Endothelial cell of umbilical vein (primary cell): ENCODE results near the gene PRKG1. TPM values are rescaled to one million over a fixed set of nuclear protein-coding genes. Genes with fewer than 3 reads are reported as not detected.

Experiments
- BruUV-seq: library from RNA; stranded (reverse); fragments of 400-500 nt; replicated peaks from 2 replicates; lab custom pipeline; 2021; lab: Mats Ljungman, UMichigan
- CTCF ChIA-PET: fragments of 300-600, 350-600 bp; sonication (Branson Sonifier 250); formaldehyde crosslinking; loops from one replicate; lab custom pipeline; 2021; ENCODE audit warnings: antibody characterized with exemption, inconsistent platforms; lab: Charles Lee
- POLR2A ChIA-PET: fragments of 300-600, 350-600 bp; sonication (Branson Sonifier 250); formaldehyde crosslinking; loops from one replicate; lab custom pipeline; 2021; ENCODE audit warnings: antibody characterized with exemption, inconsistent platforms; lab: Charles Lee
- DNase-seq: peaks from one replicate; pipeline ENCODE4 v3.0.0-alpha.2; 2011; ENCODE audit warnings: low read depth, low spot score
- FAIRE-seq: peaks from 2 replicates; lab custom pipeline; 2011; peaks lifted over from hg19 to GRCh38; lab: Jason Lieb, UNC
- H2AFZ ChIP-seq: 2 replicates; pipeline ENCODE4 v1.6.0; 2012; ENCODE audit warnings: low read depth, low read length, control low read depth, inconsistent platforms
- H3K27ac ChIP-seq: 2 replicates; pipeline ENCODE4 v1.5.1; 2011; ENCODE audit warnings: low read depth, mild to moderate bottlenecking, control low read depth, low read length, moderate library complexity; ENCODE audit not compliant: insufficient read depth
- H3K27me3 ChIP-seq, 2 experiments: 2 replicates each; pipeline versions ENCODE4 v1.6.0 to v1.6.1; 2011; ENCODE audit warnings: low read length in 2 of 2, mixed read lengths in 1 of 2; ENCODE audit not compliant: control insufficient read depth in 2 of 2, insufficient read depth in 2 of 2
- H3K36me3 ChIP-seq, 2 experiments: 2 replicates in 1 of 2; 3 replicates in 1 of 2; pipeline ENCODE4 v1.5.1; 2011; ENCODE audit warnings: low read length in 2 of 2, mild to moderate bottlenecking in 1 of 2, moderate library complexity in 1 of 2; ENCODE audit not compliant: control insufficient read depth in 2 of 2, insufficient read depth in 2 of 2; ENCODE audit errors: extremely low read depth in 1 of 2
- H3K4me1 ChIP-seq: 3 replicates; pipeline ENCODE4 v1.5.1; 2011; ENCODE audit warnings: mild to moderate bottlenecking, low read length; ENCODE audit not compliant: control insufficient read depth, insufficient read depth; ENCODE audit errors: extremely low read depth
- H3K4me2 ChIP-seq: 2 replicates; pipeline ENCODE4 v1.6.1; 2011; ENCODE audit warnings: low read length, control low read depth, mixed read lengths; ENCODE audit not compliant: insufficient read depth
- H3K4me3 ChIP-seq, 3 experiments: fragments of 200-600 bp in 1 of 3; sonication (generic), shearing (Covaris generic) in 1 of 3; replicated peaks in 1 of 3; 2 replicates each; pipeline ENCODE4 v1.5.1; 2011 to 2016; ENCODE audit warnings: control low read depth in 3 of 3, low read length in 3 of 3, mild to moderate bottlenecking in 2 of 3, inconsistent platforms in 1 of 3, low read depth in 1 of 3, moderate library complexity in 1 of 3; ENCODE audit not compliant: insufficient read depth in 1 of 3
- H3K79me2 ChIP-seq: 2 replicates; pipeline ENCODE4 v1.6.0; 2012; ENCODE audit warnings: low read length, inconsistent platforms; ENCODE audit not compliant: control insufficient read depth, insufficient read depth
- H3K9ac ChIP-seq: replicated peaks from 2 replicates; pipeline ENCODE3; 2011; ENCODE audit warnings: low read length, control low read depth; ENCODE audit not compliant: insufficient read depth; ENCODE audit errors: extremely low read depth
- H3K9me1 ChIP-seq: replicated peaks from 3 replicates; pipeline ENCODE4 v1.6.0; 2011; ENCODE audit warnings: mild to moderate bottlenecking, low read length; ENCODE audit not compliant: control insufficient read depth, insufficient read depth; ENCODE audit errors: extremely low read depth
- H3K9me3 ChIP-seq: replicated peaks from 2 replicates; pipeline ENCODE4 v1.5.1; 2012; ENCODE audit warnings: low read length, inconsistent platforms; ENCODE audit not compliant: control insufficient read depth, insufficient read depth
- H4K20me1 ChIP-seq: replicated peaks from 2 replicates; pipeline ENCODE3; 2011; ENCODE audit warnings: mild to moderate bottlenecking, low read length; ENCODE audit not compliant: control insufficient read depth, insufficient read depth; ENCODE audit errors: extremely low read depth
- EZH2 ChIP-seq: IDR thresholded peaks from 2 replicates; pipeline ENCODE4 v1.6.1; 2012; ENCODE audit warnings: borderline replicate concordance, low read depth, mild to moderate bottlenecking, moderate library complexity, low read length, inconsistent platforms; ENCODE audit not compliant: severe bottlenecking
- FOS ChIP-seq: IDR thresholded peaks from 2 replicates; pipeline ENCODE4 v1.6.1; 2011; ENCODE audit warnings: mild to moderate bottlenecking, low read length, moderate library complexity, borderline replicate concordance; ENCODE audit not compliant: insufficient read depth
- GATA2 ChIP-seq: IDR thresholded peaks from 2 replicates; pipeline ENCODE4 v1.7.0; 2011; ENCODE audit warnings: low read depth, mild to moderate bottlenecking, moderate library complexity, mixed read lengths, low read length; ENCODE audit not compliant: insufficient read length, insufficient read depth
- JUN ChIP-seq: IDR thresholded peaks from 2 replicates; pipeline ENCODE4 v1.6.1; 2011; ENCODE audit warnings: borderline replicate concordance, low read depth; ENCODE audit not compliant: insufficient read length, insufficient read depth
- MYC ChIP-seq: IDR thresholded peaks from one replicate; pipeline ENCODE4 v1.6.1; 2011; ENCODE audit warnings: mild to moderate bottlenecking, low read depth, low read length
- POLR2A ChIP-seq: IDR thresholded peaks from 2 replicates; pipeline ENCODE4 v1.6.1; 2012; ENCODE audit warnings: low read depth, mild to moderate bottlenecking, control low read depth, low read length
- POLR2AphosphoS5 ChIP-seq: IDR thresholded peaks from 2 replicates; pipeline ENCODE4 v1.6.1; 2012; ENCODE audit warnings: low read depth, mild to moderate bottlenecking, control low read depth, low read length, moderate library complexity; ENCODE audit not compliant: insufficient read depth
- dilution Hi-C: fragments of 300-500 bp; cut with MboI; formaldehyde crosslinking; loops from one replicate; pipeline ENCODE4 v1.15.0; 2019; ENCODE audit warnings: low sequenced_read_pairs; ENCODE audit not compliant: extremely low pct_ligation_motif_present
- intact Hi-C: fragments of 100-400 bp; cut with micrococcal nuclease; formaldehyde crosslinking; loops from one replicate; pipeline ENCODE4 v1.10.0; 2022
- polyA plus RNA-seq, 4 experiments: library from polyadenylated mRNA; depleted of rRNA in 3 of 4; stranded (reverse) in 3 of 4; unstranded in 1 of 4; fragments of >200 nt; gene quantifications; 2 replicates each; pipeline versions ENCODE4 v1.2.1 to v1.2.3, GENCODE V29; 2011 to 2012; ENCODE audit warnings: missing spikeins in 1 of 4
- total RNA-seq: library from RNA; stranded (reverse); gene quantifications from 2 replicates; pipeline ENCODE4 v1.2.3, GENCODE V29; 2021
- TF ChIP-seq, protein P1 (sequence below): IDR thresholded peaks from 2 replicates; pipeline ENCODE4 v1.6.1; 2011; ENCODE audit not compliant: insufficient read depth, insufficient read length
- TF ChIP-seq, protein P2 (sequence below), 2 donors: IDR thresholded peaks; 1 replicate in 1 of 2; 2 replicates in 1 of 2; pipeline ENCODE4 v1.5.1; 2011; ENCODE audit warnings: low read length in 2 of 2, mild to moderate bottlenecking in 2 of 2, moderate library complexity in 2 of 2, control low read depth in 1 of 2, inconsistent platforms in 1 of 2, low read depth in 1 of 2; ENCODE audit not compliant: insufficient read depth in 1 of 2; ENCODE audit errors: extremely low read depth in 1 of 2

Gene PRKG1
- total and polyA plus RNA-seq, 2 donors (not counting 3 experiments of a cell fraction or from before 2014, with no cell fraction given), result 0.01 to 0.18 TPM

DNA sequence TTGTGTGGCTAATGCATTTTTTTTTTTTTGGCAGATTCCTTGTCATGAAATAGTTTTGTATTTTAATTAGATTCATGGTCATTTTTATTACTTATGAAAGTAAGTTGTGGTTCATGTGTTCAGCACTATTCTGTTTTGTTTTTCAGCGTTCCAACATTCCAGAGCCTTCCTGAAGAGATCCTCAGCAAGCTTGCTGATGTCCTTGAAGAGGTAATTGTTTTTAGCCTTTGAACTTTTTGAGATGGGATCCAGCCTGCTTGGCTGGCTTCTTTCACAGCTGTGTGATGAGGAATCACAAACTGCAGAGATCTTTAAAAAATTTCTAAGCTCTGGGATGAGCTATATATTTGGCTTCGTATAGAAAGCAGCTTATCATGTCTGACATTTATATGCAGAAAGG is 833.1 kb downstream of the PRKG1 start:
- Histone ChIP-seq H4K20me1 (no peaks in the 10 kb centered on the region), H3K36me3 (no peaks in the 10 kb centered on the region), H3K27ac (no peak overlapping the region), H3K4me3 (no peak overlapping the region), H3K9ac (no peak overlapping the region), H3K9me3 (no peaks in the 10 kb centered on the region), H3K4me1 (no peaks in the 10 kb centered on the region), H2AFZ (no peak overlapping the region), H3K9me1 (no peaks in the 10 kb centered on the region), H3K27me3 (no peaks in the 10 kb centered on the region), H3K4me2 (no peak overlapping the region), H3K79me2 (no peaks in the 10 kb centered on the region)
- CTCF ChIA-PET, result interaction anchor here (1.1 to 1.3 kb wide), 2 partner anchors 18 to 96 kb away, joined by 3 read pairs; no protein-coding TSS in a partner anchor
- dilution Hi-C loops (no loop called here), intact Hi-C loops (no loop called here)
- FAIRE-seq (no peak), DNase-seq (no peak)
- TF ChIP-seq, protein P1, sequence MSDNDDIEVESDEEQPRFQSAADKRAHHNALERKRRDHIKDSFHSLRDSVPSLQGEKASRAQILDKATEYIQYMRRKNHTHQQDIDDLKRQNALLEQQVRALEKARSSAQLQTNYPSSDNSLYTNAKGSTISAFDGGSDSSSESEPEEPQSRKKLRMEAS, result no peak
- TF ChIP-seq MYC, result no peak
- no peak for TF ChIP-seq FOS
- TF ChIP-seq, protein P2, sequence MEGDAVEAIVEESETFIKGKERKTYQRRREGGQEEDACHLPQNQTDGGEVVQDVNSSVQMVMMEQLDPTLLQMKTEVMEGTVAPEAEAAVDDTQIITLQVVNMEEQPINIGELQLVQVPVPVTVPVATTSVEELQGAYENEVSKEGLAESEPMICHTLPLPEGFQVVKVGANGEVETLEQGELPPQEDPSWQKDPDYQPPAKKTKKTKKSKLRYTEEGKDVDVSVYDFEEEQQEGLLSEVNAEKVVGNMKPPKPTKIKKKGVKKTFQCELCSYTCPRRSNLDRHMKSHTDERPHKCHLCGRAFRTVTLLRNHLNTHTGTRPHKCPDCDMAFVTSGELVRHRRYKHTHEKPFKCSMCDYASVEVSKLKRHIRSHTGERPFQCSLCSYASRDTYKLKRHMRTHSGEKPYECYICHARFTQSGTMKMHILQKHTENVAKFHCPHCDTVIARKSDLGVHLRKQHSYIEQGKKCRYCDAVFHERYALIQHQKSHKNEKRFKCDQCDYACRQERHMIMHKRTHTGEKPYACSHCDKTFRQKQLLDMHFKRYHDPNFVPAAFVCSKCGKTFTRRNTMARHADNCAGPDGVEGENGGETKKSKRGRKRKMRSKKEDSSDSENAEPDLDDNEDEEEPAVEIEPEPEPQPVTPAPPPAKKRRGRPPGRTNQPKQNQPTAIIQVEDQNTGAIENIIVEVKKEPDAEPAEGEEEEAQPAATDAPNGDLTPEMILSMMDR (IDR thresholded peaks at IDR 0.05; ENCODE audit: extremely low read depth in 1 of 2, insufficient read depth in 1 of 2, low read depth in 1 of 2, low read length in 2 of 2), result no peak
- TF ChIP-seq JUN, result no peak
- TF ChIP-seq EZH2, result no peak
- no peak for TF ChIP-seq GATA2
- no peak for TF ChIP-seq POLR2A
- TF ChIP-seq POLR2AphosphoS5, result no peak
- POLR2A ChIA-PET, result no interaction called here
- no TSS peak for BruUV-seq
